NCI-H2081 treated with DMSO at 0.1 percent for 48 hours (cell line): ENCODE data around the gene RADIL.
"Not testable (repeated sequence)": the region's sequence is repeated elsewhere in the genome, so short reads cannot be mapped to it uniquely, and the experiment has no call there.

Source experiments
- DNase-seq: peaks from one replicate; lab custom pipeline; 2025; lab: John Stamatoyannopoulos, UW

Gene RADIL

GRCh38 chr7:4808565-4808964, 75.0 kb downstream of the RADIL start:
- DNase-seq, result no peak

GRCh38 chr7:4808026-4808425, 75.5 kb downstream of the RADIL start:
- DNase-seq, result no peak

- DNase-seq, result no peak
Observed at GRCh38 chr7:4807598-4808016, 75.9 kb downstream of the RADIL start.

GRCh38 chr7:4806983-4807597, 76.4 kb downstream of the RADIL start:
- no peak for DNase-seq

GRCh38 chr7:4805984-4806300, 77.6 kb downstream of the RADIL start:
- no peak for DNase-seq

- no peak for DNase-seq
Observed at GRCh38 chr7:4805110-4805983, 78.2 kb downstream of the RADIL start.

- no peak for DNase-seq
Observed at GRCh38 chr7:4803397-4804241, 79.9 kb downstream of the RADIL start.

- not testable (repeated sequence) for DNase-seq
Observed at GRCh38 chr7:4802577-4802976, 80.9 kb downstream of the RADIL start.

- DNase-seq, result no peak
Observed at GRCh38 chr7:4801839-4802231, 81.7 kb downstream of the RADIL start.

- DNase-seq, result no peak
Observed at GRCh38 chr7:4800926-4801838, 82.3 kb downstream of the RADIL start.

- DNase-seq, result no peak
Observed at GRCh38 chr7:4800487-4800886, 83.0 kb downstream of the RADIL start.

- DNase-seq, result no peak
Observed at GRCh38 chr7:4799508-4800268, 83.8 kb downstream of the RADIL start.

- no peak for DNase-seq
Observed at GRCh38 chr7:4798706-4799235, 84.7 kb downstream of the RADIL start.

- DNase-seq, result no peak
Observed at GRCh38 chr7:4797858-4798705, 85.4 kb downstream of the RADIL start.

GRCh38 chr7:4796453-4796852, 87.1 kb downstream of the RADIL start:
- DNase-seq, result no peak

GRCh38 chr7:4794591-4795350, 88.7 kb downstream of the RADIL start:
- DNase-seq, result no peak

GRCh38 chr7:4794171-4794570, 89.3 kb downstream of the RADIL start:
- not testable (repeated sequence) for DNase-seq

GRCh38 chr7:4793385-4793993, 90.0 kb downstream of the RADIL start:
- not testable (repeated sequence) for DNase-seq
